Mucosa of rectum (tissue), 2 donors: Measurements from ENCODE around the gene BANP.
"Not testable (repeated sequence)": the region's sequence is repeated elsewhere in the genome, so short reads cannot be mapped to it uniquely, and the experiment has no call there.

Source experiments
- H3K27ac ChIP-seq, 2 donors: one replicate each; pipeline ENCODE4 v1.7.0; 2013; ENCODE audit warnings: inconsistent platforms in 2 of 2, low read depth in 2 of 2, low read length in 2 of 2
- H3K27me3 ChIP-seq, 2 donors: one replicate each; pipeline ENCODE4 v1.7.0; 2013; ENCODE audit warnings: low read length in 2 of 2; ENCODE audit not compliant: control insufficient read depth in 2 of 2, insufficient read depth in 2 of 2
- H3K36me3 ChIP-seq, 2 donors: one replicate each; pipeline ENCODE4 v1.7.0; 2013; ENCODE audit warnings: low read length in 2 of 2; ENCODE audit not compliant: control insufficient read depth in 2 of 2, insufficient read depth in 2 of 2
- H3K4me1 ChIP-seq, 2 donors: one replicate each; pipeline ENCODE4 v1.7.0; 2013; ENCODE audit warnings: low read length in 2 of 2, mild to moderate bottlenecking in 1 of 2; ENCODE audit not compliant: control insufficient read depth in 2 of 2, insufficient read depth in 2 of 2
- H3K4me3 ChIP-seq, 2 donors: one replicate each; pipeline ENCODE4 v1.7.0; 2013; ENCODE audit warnings: low read length in 2 of 2
- H3K9ac ChIP-seq, 2 donors: one replicate each; pipeline ENCODE4 v1.7.0; 2013; ENCODE audit warnings: low read length in 2 of 2, low read depth in 1 of 2, mild to moderate bottlenecking in 1 of 2
- H3K9me3 ChIP-seq, 2 donors: one replicate each; pipeline ENCODE4 v1.7.0; 2013; ENCODE audit warnings: low read length in 2 of 2; ENCODE audit not compliant: control insufficient read depth in 2 of 2
- donor health status: healthy.
- donor health status: Normal muscosa, but diverticular disease.

Gene BANP

DNA sequence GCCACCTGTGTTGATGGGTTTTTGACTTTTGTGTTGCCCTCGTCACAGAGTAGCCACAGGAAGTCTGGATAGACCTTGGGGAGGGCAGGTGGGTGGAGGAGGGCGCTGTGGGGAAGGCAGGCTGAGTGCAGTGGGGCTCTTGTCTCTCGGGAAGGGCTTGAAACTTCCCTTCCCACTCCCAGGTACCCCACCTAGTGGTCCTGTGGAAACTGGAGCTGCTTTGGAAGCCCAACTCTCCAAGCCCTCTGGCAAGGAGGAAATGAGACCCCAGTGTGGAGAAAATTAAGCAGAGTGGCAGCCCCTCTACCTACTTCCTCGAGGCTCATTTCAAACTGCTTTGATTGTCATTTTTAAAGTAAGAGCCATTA is 24.1 kb upstream of the BANP start:
- H3K36me3 ChIP-seq: no peaks in the 10 kb centered on the region
- H3K27me3 ChIP-seq: peaks cover 0 to 3% of the 10 kb centered on the region in 2 donors
- no peak overlapping the region for H3K4me3 ChIP-seq
- H3K4me1 ChIP-seq: no peaks in the 10 kb centered on the region
- H3K9ac ChIP-seq: no peak overlapping the region
- H3K27ac ChIP-seq: no peak overlapping the region
- H3K9me3 ChIP-seq: no peaks in the 10 kb centered on the region

GRCh38 chr16:87929986-87930385 is 21.2 kb upstream of the BANP start:
- Histone ChIP-seq H3K4me3 (no peak overlapping the region), H3K27ac (no peak overlapping the region), H3K4me1 (no peaks in the 10 kb centered on the region), H3K27me3 (peaks cover 0 to 3% of the 10 kb centered on the region in 2 donors), H3K9ac (no peak overlapping the region), H3K36me3 (no peaks in the 10 kb centered on the region), H3K9me3 (no peaks in the 10 kb centered on the region)

- Histone ChIP-seq H3K27me3 (peaks cover 0 to 3% of the 10 kb centered on the region in 2 donors), H3K9me3 (no peaks in the 10 kb centered on the region), H3K4me1 (no peaks in the 10 kb centered on the region), H3K4me3 (no peak overlapping the region), H3K27ac (no peak overlapping the region), H3K36me3 (no peaks in the 10 kb centered on the region), H3K9ac (no peak overlapping the region)
Observed at GRCh38 chr16:87930456-87930855, 20.8 kb upstream of the BANP start.

GRCh38 chr16:87931504-87931903 is 19.7 kb upstream of the BANP start:
- peaks cover 0 to 3% of the 10 kb centered on the region in 2 donors for H3K27me3 ChIP-seq
- no peak overlapping the region for H3K4me3 ChIP-seq
- H3K36me3 ChIP-seq: no peaks in the 10 kb centered on the region
- H3K4me1 ChIP-seq: no peaks in the 10 kb centered on the region
- no peaks in the 10 kb centered on the region for H3K9me3 ChIP-seq
- no peak overlapping the region for H3K27ac ChIP-seq
- no peak overlapping the region for H3K9ac ChIP-seq

GRCh38 chr16:87932475-87933139 is 18.6 kb upstream of the BANP start:
- not testable (repeated sequence) for H3K9ac ChIP-seq, H3K4me1 ChIP-seq, H3K9me3 ChIP-seq, H3K4me3 ChIP-seq, H3K27ac ChIP-seq, H3K27me3 ChIP-seq, H3K36me3 ChIP-seq

- peaks cover 0 to 3% of the 10 kb centered on the region in 2 donors for H3K27me3 ChIP-seq
- no peak overlapping the region for H3K27ac ChIP-seq
- H3K4me1 ChIP-seq: no peaks in the 10 kb centered on the region
- no peaks in the 10 kb centered on the region for H3K9me3 ChIP-seq
- no peak overlapping the region for H3K9ac ChIP-seq
- H3K36me3 ChIP-seq: no peaks in the 10 kb centered on the region
- no peak overlapping the region for H3K4me3 ChIP-seq
Observed at GRCh38 chr16:87933140-87933495, 18.1 kb upstream of the BANP start.

- H3K36me3 ChIP-seq, H3K4me1 ChIP-seq, H3K27me3 ChIP-seq, H3K4me3 ChIP-seq, H3K27ac ChIP-seq, H3K9ac ChIP-seq, H3K9me3 ChIP-seq: not testable (repeated sequence)
Observed at GRCh38 chr16:87934752-87935425, 16.3 kb upstream of the BANP start.

DNA sequence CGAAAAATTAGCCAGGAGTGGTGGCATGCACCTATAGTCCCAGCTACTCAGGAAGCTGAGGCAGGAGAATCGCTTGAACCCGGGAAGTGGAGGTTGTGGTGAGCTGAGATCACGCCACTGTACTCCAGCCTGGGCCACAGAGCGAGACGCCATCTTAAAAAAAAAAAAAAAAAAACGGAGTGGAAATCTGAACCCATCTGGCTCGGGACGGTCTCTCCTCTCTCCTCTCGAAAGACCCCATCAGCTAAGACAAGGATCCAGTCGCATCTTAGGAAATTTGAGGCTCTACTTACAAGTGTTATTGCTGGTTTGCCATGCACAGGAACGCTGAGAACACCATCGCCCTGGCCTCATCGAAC is 15.2 kb upstream of the BANP start:
- not testable (repeated sequence) for H3K9me3 ChIP-seq, H3K4me3 ChIP-seq, H3K9ac ChIP-seq, H3K27me3 ChIP-seq, H3K36me3 ChIP-seq, H3K27ac ChIP-seq, H3K4me1 ChIP-seq

- Histone ChIP-seq H3K9me3 (no peaks in the 10 kb centered on the region), H3K27me3 (no peaks in the 10 kb centered on the region), H3K36me3 (no peaks in the 10 kb centered on the region), H3K9ac (no peak within 1 kb of the TSS), H3K4me1 (no peaks in the 10 kb centered on the region), H3K27ac (no peak within 1 kb of the TSS), H3K4me3 (no peak within 1 kb of the TSS)
Observed at GRCh38 chr16:87936375-87937230, 14.6 kb upstream of the BANP start, which contains the start of gene CA5A. CA5A (minus strand) TSS chr16:87936529; CDS start chr16:87936450, 79 bp downstream.

DNA sequence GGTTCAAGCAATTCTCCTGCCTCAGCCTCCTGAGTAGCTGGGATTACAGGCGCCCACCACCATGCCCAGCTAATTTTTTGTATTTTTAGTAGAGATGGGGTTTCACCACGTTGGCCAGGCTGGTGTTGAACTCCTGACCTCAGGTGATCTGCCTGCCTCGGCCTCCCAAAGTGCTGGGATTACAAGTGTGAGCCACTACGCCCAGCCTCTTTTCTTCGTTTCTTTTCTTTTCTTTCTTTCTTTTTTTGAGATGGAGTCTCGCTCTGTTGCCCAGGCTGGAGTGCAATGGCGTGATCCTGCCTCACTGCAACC is 14.0 kb upstream of the BANP start:
- H3K36me3 ChIP-seq, H3K9me3 ChIP-seq, H3K4me3 ChIP-seq, H3K27me3 ChIP-seq, H3K9ac ChIP-seq, H3K27ac ChIP-seq, H3K4me1 ChIP-seq: not testable (repeated sequence)
